Measurements from ENCODE around the gene MYO18A. TPM values are rescaled to one million over a fixed set of nuclear protein-coding genes. Genes with fewer than 3 reads are reported as not detected.

The MYO18A gene
- total RNA-seq, 2 donors from 2014 or later, result 34.6 to 80.5 TPM

GRCh38 chr17:29121442-29121841, 58.8 kb downstream of the MYO18A start:
- DNase-seq (ENCODE audit: low spot score), result no peak
- H3K4me1 ChIP-seq (replicated peaks), result no peaks in the 10 kb centered on the region
- no peaks in the 10 kb centered on the region for H3K9me3 ChIP-seq
- WGBS, result 93% methylated on average over 10 of the region's 10 CpGs
- H3K27me3 ChIP-seq (replicated peaks; ENCODE audit: insufficient read depth), result no peaks in the 10 kb centered on the region
- no peaks in the 10 kb centered on the region for H3K36me3 ChIP-seq
- TF ChIP-seq POLR2AphosphoS5 (IDR thresholded peaks at IDR 0.05) (no peak), POLR2A (IDR thresholded peaks at IDR 0.05) (no peak)
- TF ChIP-seq, protein P1, sequence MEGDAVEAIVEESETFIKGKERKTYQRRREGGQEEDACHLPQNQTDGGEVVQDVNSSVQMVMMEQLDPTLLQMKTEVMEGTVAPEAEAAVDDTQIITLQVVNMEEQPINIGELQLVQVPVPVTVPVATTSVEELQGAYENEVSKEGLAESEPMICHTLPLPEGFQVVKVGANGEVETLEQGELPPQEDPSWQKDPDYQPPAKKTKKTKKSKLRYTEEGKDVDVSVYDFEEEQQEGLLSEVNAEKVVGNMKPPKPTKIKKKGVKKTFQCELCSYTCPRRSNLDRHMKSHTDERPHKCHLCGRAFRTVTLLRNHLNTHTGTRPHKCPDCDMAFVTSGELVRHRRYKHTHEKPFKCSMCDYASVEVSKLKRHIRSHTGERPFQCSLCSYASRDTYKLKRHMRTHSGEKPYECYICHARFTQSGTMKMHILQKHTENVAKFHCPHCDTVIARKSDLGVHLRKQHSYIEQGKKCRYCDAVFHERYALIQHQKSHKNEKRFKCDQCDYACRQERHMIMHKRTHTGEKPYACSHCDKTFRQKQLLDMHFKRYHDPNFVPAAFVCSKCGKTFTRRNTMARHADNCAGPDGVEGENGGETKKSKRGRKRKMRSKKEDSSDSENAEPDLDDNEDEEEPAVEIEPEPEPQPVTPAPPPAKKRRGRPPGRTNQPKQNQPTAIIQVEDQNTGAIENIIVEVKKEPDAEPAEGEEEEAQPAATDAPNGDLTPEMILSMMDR (IDR thresholded peaks at IDR 0.05), result no peak
- intact Hi-C loops (cut with DNase I), result no loop called here
- H3K4me3 ChIP-seq, result no peak overlapping the region
- H3K27ac ChIP-seq, result no peak overlapping the region

GRCh38 chr17:29120433-29120832, 59.8 kb downstream of the MYO18A start:
- Histone ChIP-seq H3K27ac (no peak overlapping the region), H3K4me1 (replicated peaks) (no peaks in the 10 kb centered on the region), H3K36me3 (no peaks in the 10 kb centered on the region), H3K9me3 (no peaks in the 10 kb centered on the region), H3K27me3 (replicated peaks; ENCODE audit: insufficient read depth) (no peaks in the 10 kb centered on the region), H3K4me3 (no peak overlapping the region)
- no peak for DNase-seq (ENCODE audit: low spot score)
- intact Hi-C loops (cut with DNase I), result no loop called here
- 95% methylated on average over 2 of the region's 2 CpGs for WGBS
- TF ChIP-seq POLR2A (IDR thresholded peaks at IDR 0.05), result no peak
- TF ChIP-seq, protein P1 (IDR thresholded peaks at IDR 0.05), result no peak
- no peak for TF ChIP-seq POLR2AphosphoS5 (IDR thresholded peaks at IDR 0.05)

GRCh38 chr17:29119265-29119664, 60.9 kb downstream of the MYO18A start:
- no peak for TF ChIP-seq POLR2AphosphoS5 (IDR thresholded peaks at IDR 0.05)
- TF ChIP-seq, protein P1 (IDR thresholded peaks at IDR 0.05), result no peak
- no peak for TF ChIP-seq POLR2A (IDR thresholded peaks at IDR 0.05)
- H3K27me3 ChIP-seq (replicated peaks; ENCODE audit: insufficient read depth), result no peaks in the 10 kb centered on the region
- 78% methylated on average over 6 of the region's 6 CpGs for WGBS
- no peaks in the 10 kb centered on the region for H3K9me3 ChIP-seq
- H3K4me1 ChIP-seq (replicated peaks), result no peaks in the 10 kb centered on the region
- intact Hi-C loops (cut with DNase I), result no loop called here
- H3K27ac ChIP-seq, result no peak overlapping the region
- no peaks in the 10 kb centered on the region for H3K36me3 ChIP-seq
- no peak for DNase-seq (ENCODE audit: low spot score)
- H3K4me3 ChIP-seq, result no peak overlapping the region

- no peak overlapping the region for H3K4me3 ChIP-seq
- 63% methylated on average over 21 of the region's 26 CpGs for WGBS
- no peaks in the 10 kb centered on the region for H3K27me3 ChIP-seq (replicated peaks; ENCODE audit: insufficient read depth)
- DNase-seq (ENCODE audit: low spot score), result peak; percentile 54
- no peaks in the 10 kb centered on the region for H3K9me3 ChIP-seq
- H3K4me1 ChIP-seq (replicated peaks), result no peaks in the 10 kb centered on the region
- TF ChIP-seq, protein P1 (IDR thresholded peaks at IDR 0.05), result peak; percentile 71 to 85 (median 80)
- TF ChIP-seq POLR2AphosphoS5 (IDR thresholded peaks at IDR 0.05), result no peak
- intact Hi-C loops (cut with DNase I), result no loop called here
- no peak overlapping the region for H3K27ac ChIP-seq
- H3K36me3 ChIP-seq, result no peaks in the 10 kb centered on the region
These were observed 63.1 kb downstream of the MYO18A start for GRCh38 chr17:29116804-29117753.

Measured in prostate gland (tissue), 2 donors.